GM12872 (cell line): ENCODE data around the gene FAM200C.

Experiments used
- CTCF ChIP-seq: IDR thresholded peaks from 3 replicates; pipeline ENCODE4 v1.5.1; 2011; ENCODE audit warnings: low read depth, mild to moderate bottlenecking, low read length, moderate library complexity; ENCODE audit not compliant: insufficient read depth

Gene FAM200C

GRCh38 chr5:160418561-160419457 lies 19.0 kb upstream of the FAM200C start, which contains the start of gene SLU7:
SLU7 (minus strand) TSS chr5:160419081; CDS start chr5:160415294, 3,787 bp downstream.
- no peak for TF ChIP-seq CTCF

DNA sequence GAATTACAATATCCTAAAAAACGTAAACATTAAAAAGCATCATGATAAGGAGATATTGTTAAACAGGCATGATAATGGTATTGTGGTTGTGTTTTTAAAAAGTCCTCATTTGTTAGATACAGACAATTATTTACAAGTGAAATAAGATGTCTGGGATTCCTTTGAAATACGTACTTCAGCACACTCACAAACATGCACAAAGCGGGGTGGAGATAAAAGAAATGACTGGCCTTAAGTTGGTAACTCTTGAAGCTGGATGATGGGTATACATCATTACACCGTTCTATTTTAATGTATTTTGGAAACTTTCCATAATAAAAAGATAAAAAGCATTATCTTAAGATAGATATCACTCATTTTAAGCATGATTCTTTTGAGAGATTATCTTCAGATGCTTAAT lies 1.0 kb downstream of the FAM200C start:
- TF ChIP-seq CTCF: no peak

DNA sequence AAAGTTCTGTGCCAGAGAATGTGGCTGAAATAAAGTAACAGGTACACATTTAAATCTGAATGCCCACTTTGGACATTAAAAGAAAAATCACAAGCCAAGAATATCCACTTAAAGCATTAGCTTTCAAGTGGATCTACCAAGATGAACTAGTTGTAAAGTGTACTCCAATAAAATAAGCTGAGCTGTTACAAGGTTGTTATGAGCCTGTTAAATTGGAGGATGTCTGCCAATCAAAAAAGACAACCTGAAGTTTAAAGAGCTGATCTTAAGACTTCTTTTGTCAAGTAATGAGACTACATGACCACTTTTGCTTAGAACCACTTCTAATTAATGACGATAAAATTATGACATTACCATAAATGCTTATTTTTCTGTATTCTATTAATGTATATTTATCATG lies 2.4 kb downstream of the FAM200C start:
- no peak for TF ChIP-seq CTCF

DNA sequence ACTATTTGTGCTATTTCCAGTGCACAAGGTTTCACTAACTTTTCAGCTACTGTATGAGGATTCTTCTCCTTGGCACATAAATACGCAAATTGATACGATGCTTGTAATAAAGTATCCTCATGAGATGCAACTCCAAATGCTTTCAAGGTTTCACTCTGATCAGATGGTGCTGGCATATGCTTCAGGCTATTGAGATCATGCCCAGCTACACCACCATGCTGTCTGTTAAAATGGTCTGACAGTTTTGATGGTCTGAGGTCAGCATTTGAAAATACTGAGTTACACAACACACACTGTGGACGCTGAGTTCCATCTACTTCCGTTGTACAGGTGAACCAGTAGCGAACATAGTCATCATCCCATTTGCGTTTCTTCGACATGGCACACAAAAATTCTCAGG lies 4.7 kb downstream of the FAM200C start:
- TF ChIP-seq CTCF: no peak

DNA sequence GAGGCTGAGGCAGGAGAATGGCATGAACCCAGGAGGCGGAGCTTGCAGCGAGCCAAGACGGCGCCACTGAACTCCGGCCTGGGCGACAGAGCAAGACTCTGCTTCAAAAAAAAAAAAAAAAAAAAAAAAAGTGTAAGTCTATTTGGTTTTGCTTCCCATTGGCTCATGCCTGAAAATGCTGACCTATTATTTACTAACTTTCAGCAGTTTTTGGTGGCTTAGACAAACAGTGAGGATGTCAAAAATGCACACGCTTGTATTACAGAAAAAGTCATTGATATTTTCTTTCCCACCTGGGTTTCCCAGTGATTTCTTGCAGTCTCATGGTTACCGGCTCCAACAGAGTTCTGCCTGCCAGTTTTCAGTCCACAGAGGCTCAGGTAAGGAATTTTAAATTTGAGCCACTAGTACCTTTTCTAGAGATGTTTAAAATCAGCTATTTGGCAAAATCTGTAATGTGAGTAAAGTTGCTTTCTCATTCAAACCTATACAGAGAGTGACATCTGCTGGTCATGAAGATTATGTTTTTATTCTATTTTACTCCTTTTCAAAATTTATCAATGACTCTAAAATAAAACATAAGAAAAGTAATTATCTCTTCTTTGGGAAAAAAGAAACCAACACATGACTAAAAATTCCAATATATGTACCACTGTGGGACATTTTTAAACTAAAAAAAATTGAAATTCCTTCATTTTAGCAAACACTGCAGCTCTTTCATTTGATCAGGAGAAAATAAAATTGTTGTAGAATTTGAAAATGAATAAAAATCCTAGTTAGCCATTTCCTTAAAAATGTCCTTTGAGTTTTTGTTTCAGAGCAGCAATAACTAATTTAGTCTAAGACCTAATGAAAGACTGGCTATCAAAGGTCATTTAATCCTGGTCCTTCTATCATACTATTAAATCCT lies 8.8 kb downstream of the FAM200C start:
- peak; percentile 47 for TF ChIP-seq CTCF

DNA sequence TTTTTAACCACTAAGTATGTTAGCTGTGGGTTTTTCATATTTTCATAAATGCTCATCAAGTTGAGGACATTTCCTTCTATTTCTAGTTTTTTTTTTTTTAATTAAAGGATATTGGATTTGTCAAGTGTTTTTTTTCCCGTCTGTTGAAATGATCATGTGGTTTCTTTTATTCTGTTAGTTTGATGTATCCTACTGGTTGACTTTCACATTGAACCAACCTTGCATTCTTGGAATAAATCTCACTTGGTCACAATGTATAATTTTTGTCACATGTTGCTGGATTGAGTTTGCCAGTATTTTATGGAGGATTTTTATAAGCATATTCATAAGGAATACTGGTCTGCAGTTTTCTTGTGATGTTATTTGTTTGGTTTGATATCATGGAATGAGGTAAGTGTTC lies 12.4 kb downstream of the FAM200C start:
- TF ChIP-seq CTCF: no peak

DNA sequence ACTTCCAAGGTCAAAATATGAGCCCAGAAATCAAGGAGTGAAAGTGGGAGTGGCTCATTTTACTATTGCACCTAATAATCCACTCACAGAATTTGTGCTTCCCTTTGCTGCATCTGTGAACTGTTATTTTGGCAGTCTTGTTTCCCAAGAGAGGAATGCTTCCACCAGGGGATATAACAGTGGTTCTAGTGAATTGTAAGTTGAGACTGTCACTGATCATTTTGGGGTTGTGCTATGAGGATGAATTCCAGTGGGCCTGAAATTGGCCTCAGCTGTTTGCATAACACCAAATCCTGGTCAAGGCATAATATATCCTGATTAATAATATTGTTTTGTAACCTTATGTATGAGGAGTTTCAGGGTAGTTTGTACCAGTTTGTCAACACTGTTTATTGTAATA lies 14.4 kb downstream of the FAM200C start:
- TF ChIP-seq CTCF: no peak
